ENCODE data around the gene MSI2. TPM values are rescaled to one million over a fixed set of nuclear protein-coding genes. Genes with fewer than 3 reads are reported as not detected.

The MSI2 gene
- total and polyA plus RNA-seq, 2 experiments from 2014 or later, result 18.9 to 41.8 TPM

GRCh38 chr17:57292091-57292490 is 35.8 kb downstream of the MSI2 start (continued):
- TF ChIP-seq, protein P1, sequence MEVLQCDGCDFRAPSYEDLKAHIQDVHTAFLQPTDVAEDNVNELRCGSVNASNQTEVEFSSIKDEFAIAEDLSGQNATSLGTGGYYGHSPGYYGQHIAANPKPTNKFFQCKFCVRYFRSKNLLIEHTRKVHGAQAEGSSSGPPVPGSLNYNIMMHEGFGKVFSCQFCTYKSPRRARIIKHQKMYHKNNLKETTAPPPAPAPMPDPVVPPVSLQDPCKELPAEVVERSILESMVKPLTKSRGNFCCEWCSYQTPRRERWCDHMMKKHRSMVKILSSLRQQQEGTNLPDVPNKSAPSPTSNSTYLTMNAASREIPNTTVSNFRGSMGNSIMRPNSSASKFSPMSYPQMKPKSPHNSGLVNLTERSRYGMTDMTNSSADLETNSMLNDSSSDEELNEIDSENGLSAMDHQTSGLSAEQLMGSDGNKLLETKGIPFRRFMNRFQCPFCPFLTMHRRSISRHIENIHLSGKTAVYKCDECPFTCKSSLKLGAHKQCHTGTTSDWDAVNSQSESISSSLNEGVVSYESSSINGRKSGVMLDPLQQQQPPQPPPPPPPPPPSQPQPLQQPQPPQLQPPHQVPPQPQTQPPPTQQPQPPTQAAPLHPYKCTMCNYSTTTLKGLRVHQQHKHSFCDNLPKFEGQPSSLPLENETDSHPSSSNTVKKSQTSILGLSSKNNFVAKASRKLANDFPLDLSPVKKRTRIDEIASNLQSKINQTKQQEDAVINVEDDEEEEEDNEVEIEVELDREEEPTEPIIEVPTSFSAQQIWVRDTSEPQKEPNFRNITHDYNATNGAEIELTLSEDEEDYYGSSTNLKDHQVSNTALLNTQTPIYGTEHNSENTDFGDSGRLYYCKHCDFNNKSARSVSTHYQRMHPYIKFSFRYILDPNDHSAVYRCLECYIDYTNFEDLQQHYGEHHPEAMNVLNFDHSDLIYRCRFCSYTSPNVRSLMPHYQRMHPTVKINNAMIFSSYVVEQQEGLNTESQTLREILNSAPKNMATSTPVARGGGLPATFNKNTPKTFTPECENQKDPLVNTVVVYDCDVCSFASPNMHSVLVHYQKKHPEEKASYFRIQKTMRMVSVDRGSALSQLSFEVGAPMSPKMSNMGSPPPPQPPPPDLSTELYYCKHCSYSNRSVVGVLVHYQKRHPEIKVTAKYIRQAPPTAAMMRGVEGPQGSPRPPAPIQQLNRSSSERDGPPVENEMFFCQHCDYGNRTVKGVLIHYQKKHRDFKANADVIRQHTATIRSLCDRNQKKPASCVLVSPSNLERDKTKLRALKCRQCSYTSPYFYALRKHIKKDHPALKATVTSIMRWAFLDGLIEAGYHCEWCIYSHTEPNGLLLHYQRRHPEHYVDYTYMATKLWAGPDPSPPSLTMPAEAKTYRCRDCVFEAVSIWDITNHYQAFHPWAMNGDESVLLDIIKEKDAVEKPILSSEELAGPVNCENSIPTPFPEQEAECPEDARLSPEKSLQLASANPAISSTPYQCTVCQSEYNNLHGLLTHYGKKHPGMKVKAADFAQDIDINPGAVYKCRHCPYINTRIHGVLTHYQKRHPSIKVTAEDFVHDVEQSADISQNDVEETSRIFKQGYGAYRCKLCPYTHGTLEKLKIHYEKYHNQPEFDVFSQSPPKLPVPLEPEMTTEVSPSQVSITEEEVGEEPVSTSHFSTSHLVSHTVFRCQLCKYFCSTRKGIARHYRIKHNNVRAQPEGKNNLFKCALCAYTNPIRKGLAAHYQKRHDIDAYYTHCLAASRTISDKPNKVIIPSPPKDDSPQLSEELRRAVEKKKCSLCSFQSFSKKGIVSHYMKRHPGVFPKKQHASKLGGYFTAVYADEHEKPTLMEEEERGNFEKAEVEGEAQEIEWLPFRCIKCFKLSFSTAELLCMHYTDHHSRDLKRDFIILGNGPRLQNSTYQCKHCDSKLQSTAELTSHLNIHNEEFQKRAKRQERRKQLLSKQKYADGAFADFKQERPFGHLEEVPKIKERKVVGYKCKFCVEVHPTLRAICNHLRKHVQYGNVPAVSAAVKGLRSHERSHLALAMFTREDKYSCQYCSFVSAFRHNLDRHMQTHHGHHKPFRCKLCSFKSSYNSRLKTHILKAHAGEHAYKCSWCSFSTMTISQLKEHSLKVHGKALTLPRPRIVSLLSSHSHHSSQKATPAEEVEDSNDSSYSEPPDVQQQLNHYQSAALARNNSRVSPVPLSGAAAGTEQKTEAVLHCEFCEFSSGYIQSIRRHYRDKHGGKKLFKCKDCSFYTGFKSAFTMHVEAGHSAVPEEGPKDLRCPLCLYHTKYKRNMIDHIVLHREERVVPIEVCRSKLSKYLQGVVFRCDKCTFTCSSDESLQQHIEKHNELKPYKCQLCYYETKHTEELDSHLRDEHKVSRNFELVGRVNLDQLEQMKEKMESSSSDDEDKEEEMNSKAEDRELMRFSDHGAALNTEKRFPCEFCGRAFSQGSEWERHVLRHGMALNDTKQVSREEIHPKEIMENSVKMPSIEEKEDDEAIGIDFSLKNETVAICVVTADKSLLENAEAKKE (CRISPR knock-in tag; IDR thresholded peaks at IDR 0.05), result no peak
- no peak for TF ChIP-seq ZNF331 (CRISPR knock-in tag; IDR thresholded peaks at IDR 0.05; ENCODE audit: low read depth)
- TF ChIP-seq, protein P2, sequence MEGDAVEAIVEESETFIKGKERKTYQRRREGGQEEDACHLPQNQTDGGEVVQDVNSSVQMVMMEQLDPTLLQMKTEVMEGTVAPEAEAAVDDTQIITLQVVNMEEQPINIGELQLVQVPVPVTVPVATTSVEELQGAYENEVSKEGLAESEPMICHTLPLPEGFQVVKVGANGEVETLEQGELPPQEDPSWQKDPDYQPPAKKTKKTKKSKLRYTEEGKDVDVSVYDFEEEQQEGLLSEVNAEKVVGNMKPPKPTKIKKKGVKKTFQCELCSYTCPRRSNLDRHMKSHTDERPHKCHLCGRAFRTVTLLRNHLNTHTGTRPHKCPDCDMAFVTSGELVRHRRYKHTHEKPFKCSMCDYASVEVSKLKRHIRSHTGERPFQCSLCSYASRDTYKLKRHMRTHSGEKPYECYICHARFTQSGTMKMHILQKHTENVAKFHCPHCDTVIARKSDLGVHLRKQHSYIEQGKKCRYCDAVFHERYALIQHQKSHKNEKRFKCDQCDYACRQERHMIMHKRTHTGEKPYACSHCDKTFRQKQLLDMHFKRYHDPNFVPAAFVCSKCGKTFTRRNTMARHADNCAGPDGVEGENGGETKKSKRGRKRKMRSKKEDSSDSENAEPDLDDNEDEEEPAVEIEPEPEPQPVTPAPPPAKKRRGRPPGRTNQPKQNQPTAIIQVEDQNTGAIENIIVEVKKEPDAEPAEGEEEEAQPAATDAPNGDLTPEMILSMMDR (conservative IDR thresholded peaks at IDR 0.05; ENCODE audit: low read depth in 2 of 2), result no peak
- no peak for TF ChIP-seq ETS1 (IDR thresholded peaks at IDR 0.05)
- no peak for TF ChIP-seq NANOG (IDR thresholded peaks at IDR 0.05; ENCODE audit: borderline replicate concordance)

DNA sequence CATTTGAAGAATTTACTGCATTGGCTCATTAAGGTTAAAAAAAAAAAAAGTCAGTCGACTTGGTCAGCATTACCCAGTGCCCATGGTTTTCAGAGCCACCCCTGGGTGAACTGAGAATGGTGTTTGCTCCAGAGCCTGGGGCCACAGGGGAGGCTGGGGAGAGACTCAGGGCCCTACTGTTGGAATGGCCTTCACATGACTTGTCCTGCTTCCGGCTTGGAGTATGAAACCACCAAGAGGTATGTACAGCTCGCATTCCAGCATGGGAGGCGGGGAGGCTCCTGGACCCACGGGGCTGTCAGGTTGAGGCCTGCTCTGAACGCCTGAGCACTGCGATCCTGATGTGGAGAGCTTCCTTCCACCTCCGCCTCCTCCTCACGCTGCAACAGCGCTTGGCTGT is 36.8 kb downstream of the MSI2 start:
- Histone ChIP-seq H4K20me1 (replicated peaks; ENCODE audit: insufficient read depth) (peaks cover 28% of the 10 kb centered on the region), H3K27me3 (ENCODE audit: insufficient read depth) (no peaks in the 10 kb centered on the region), H3K4me1 (ENCODE audit: insufficient read depth) (peaks cover 30% of the 10 kb centered on the region), H3K79me2 (replicated peaks; ENCODE audit: insufficient read depth) (peaks cover 37% of the 10 kb centered on the region), H3K4me3 (no peak overlapping the region), H3F3A (replicated peaks; ENCODE audit: low read depth) (no peaks in the 10 kb centered on the region), H3K27ac (ENCODE audit: low read depth) (peak overlapping the region; percentile 66; the same call in 1 of the 2 replicates), H3K9me2 (ENCODE audit: insufficient read depth) (no peaks in the 10 kb centered on the region), H2AFZ (no peak overlapping the region), H3K4me2 (no peak overlapping the region), H3K36me3 (ENCODE audit: insufficient read depth) (peaks cover 3% of the 10 kb centered on the region; the same call in 1 of the 2 replicates)
- H3K9me3 Mint-ChIP-seq, result peaks cover 8% of the 10 kb centered on the region
- no peak for ATAC-seq
- peaks cover 45% of the 10 kb centered on the region for H3K4me1 Mint-ChIP-seq
- no peak overlapping the region for H3K27ac Mint-ChIP-seq
- peaks cover 6% of the 10 kb centered on the region for H3K27me3 Mint-ChIP-seq (ENCODE audit: insufficient read depth, low read depth, poor library complexity)
- peaks cover 21% of the 10 kb centered on the region for H3K36me3 Mint-ChIP-seq (ENCODE audit: low read depth)
- no peak for DNase-seq (ENCODE audit: low spot score)
- no peak overlapping the region for H3K4me3 Mint-ChIP-seq
- no peak for TF ChIP-seq ZNF114 (CRISPR knock-in tag; IDR thresholded peaks at IDR 0.05)
- TF ChIP-seq EZH2phosphoT487 (IDR thresholded peaks at IDR 0.05; ENCODE audit: unreplicated experiment), result no peak
- TF ChIP-seq STAT1 (IDR thresholded peaks at IDR 0.05; ENCODE audit: unreplicated experiment), result no peak
- TF ChIP-seq NANOG (IDR thresholded peaks at IDR 0.05; ENCODE audit: borderline replicate concordance), result no peak
- TF ChIP-seq, protein P2 (conservative IDR thresholded peaks at IDR 0.05; ENCODE audit: low read depth in 2 of 2), result no peak
- no peak for TF ChIP-seq ETS1 (IDR thresholded peaks at IDR 0.05)
- no peak for TF ChIP-seq EZH2 (IDR thresholded peaks at IDR 0.05; ENCODE audit: low read depth, unreplicated experiment)
- no peak for TF ChIP-seq POLR2AphosphoS5 (IDR thresholded peaks at IDR 0.05; ENCODE audit: low read depth)
- no peak for TF ChIP-seq CREB1 (CRISPR knock-in tag; IDR thresholded peaks at IDR 0.05; ENCODE audit: low read depth)
- no peak for TF ChIP-seq JUNB (IDR thresholded peaks at IDR 0.05; ENCODE audit: unreplicated experiment)
- no peak for TF ChIP-seq ZNF331 (CRISPR knock-in tag; IDR thresholded peaks at IDR 0.05; ENCODE audit: low read depth)

Data from GM23338 (cell line).